Cardiac muscle cell (in vitro differentiated cells and primary cell): ENCODE results near the gene TUBA4B. TPM values are rescaled to one million over a fixed set of nuclear protein-coding genes. Genes with fewer than 3 reads are reported as not detected.
A peak's percentile ranks its signal among the peaks of the same experiment; 100 is the strongest.

Source experiments
- DNase-seq, 2 donors: peaks; one replicate each; pipeline versions ENCODE4 v3.0.0 to v3.0.0-alpha.2; 2010 to 2017; ENCODE audit warnings: low read depth in 1 of 2, low spot score in 1 of 2
- H3K27ac ChIP-seq: fragments of 200-600 bp; sonication (generic); 2 replicates; pipeline ENCODE4 v1.5.1; 2016
- H3K27me3 ChIP-seq: fragments of 200-600 bp; sonication (generic); 2 replicates; pipeline ENCODE4 v1.6.0; 2016; ENCODE audit warnings: control low read depth
- H3K36me3 ChIP-seq: fragments of 200-600 bp; sonication (generic); 2 replicates; pipeline ENCODE4 v1.5.1; 2016; ENCODE audit warnings: control low read depth
- H3K4me1 ChIP-seq: fragments of 200-600 bp; sonication (generic); 2 replicates; pipeline ENCODE4 v1.8.1; 2017; ENCODE audit warnings: low read depth, mild to moderate bottlenecking, mixed run types
- H3K4me3 ChIP-seq: fragments of 200-600 bp; sonication (generic); 2 replicates; pipeline ENCODE4 v1.5.1; 2016; ENCODE audit warnings: mild to moderate bottlenecking
- H3K9me3 ChIP-seq: fragments of 200-600 bp; sonication (generic); 2 replicates; pipeline ENCODE4 v1.5.1; 2017; ENCODE audit warnings: low read depth, mild to moderate bottlenecking, control low read depth
- CTCF ChIP-seq: IDR thresholded peaks from 2 replicates; pipeline ENCODE4 v1.5.1; 2012; ENCODE audit warnings: low read depth, mild to moderate bottlenecking, low read length
- polyA plus RNA-seq: library from polyadenylated mRNA; unstranded; fragments of >200 nt; fragmentation: Nextera tagmentation; extraction: Ambion mirVana; gene quantifications from 2 replicates; pipeline ENCODE4 v1.2.1, GENCODE V29; 2016
- total RNA-seq: library from RNA; depleted of rRNA; stranded (reverse); fragments of >200 nt; gene quantifications from 2 replicates; pipeline ENCODE4 v1.2.3, GENCODE V29; 2016

TUBA4B gene
- total and polyA plus RNA-seq, 2 experiments from 2014 or later, result not detected

- H3K9me3 ChIP-seq, result no peaks in the 10 kb centered on the region
- H3K27me3 ChIP-seq, result no peaks in the 10 kb centered on the region
- peak overlapping the region; percentile 86 for H3K27ac ChIP-seq
- H3K4me1 ChIP-seq, result no peaks in the 10 kb centered on the region
- TF ChIP-seq CTCF, result no peak
- peaks cover 8% of the 10 kb centered on the region for H3K36me3 ChIP-seq
- H3K4me3 ChIP-seq, result peak overlapping the region; percentile 69
- DNase-seq, result no peak
These were observed 45.7 kb upstream of the TUBA4B start for GRCh38 chr2:219207134-219207883.

- Histone ChIP-seq H3K36me3 (peaks cover 8% of the 10 kb centered on the region), H3K4me1 (no peaks in the 10 kb centered on the region), H3K4me3 (no peak overlapping the region), H3K27me3 (no peaks in the 10 kb centered on the region), H3K9me3 (no peaks in the 10 kb centered on the region), H3K27ac (no peak overlapping the region)
- DNase-seq, result peak in 1 of 2 donors; percentile 62
- no peak for TF ChIP-seq CTCF
These were observed 44.9 kb upstream of the TUBA4B start for GRCh38 chr2:219207884-219208740.

GRCh38 chr2:219209236-219210195, 43.5 kb upstream of the TUBA4B start:
- Histone ChIP-seq H3K27me3 (no peaks in the 10 kb centered on the region), H3K4me1 (no peaks in the 10 kb centered on the region), H3K9me3 (no peaks in the 10 kb centered on the region), H3K27ac (no peak overlapping the region), H3K36me3 (peaks cover 8% of the 10 kb centered on the region), H3K4me3 (no peak overlapping the region)
- no peak for DNase-seq
- no peak for TF ChIP-seq CTCF

- no peaks in the 10 kb centered on the region for H3K27me3 ChIP-seq
- no peak for DNase-seq
- H3K36me3 ChIP-seq, result peaks cover 8% of the 10 kb centered on the region
These were observed 42.7 kb upstream of the TUBA4B start for GRCh38 chr2:219210196-219210885.

More at GRCh38 chr2:219210196-219210885, 42.7 kb upstream of the TUBA4B start:
- H3K4me3 ChIP-seq, result no peak overlapping the region
- H3K9me3 ChIP-seq, result no peaks in the 10 kb centered on the region
- no peaks in the 10 kb centered on the region for H3K4me1 ChIP-seq
- TF ChIP-seq CTCF, result no peak
- H3K27ac ChIP-seq, result no peak overlapping the region
